ENCODE data around the gene PLPPR1. TPM values are rescaled to one million over a fixed set of nuclear protein-coding genes. Genes with fewer than 3 reads are reported as not detected.

PLPPR1 gene
- total RNA-seq, 1 experiment from 2014 or later, result not detected

DNA sequence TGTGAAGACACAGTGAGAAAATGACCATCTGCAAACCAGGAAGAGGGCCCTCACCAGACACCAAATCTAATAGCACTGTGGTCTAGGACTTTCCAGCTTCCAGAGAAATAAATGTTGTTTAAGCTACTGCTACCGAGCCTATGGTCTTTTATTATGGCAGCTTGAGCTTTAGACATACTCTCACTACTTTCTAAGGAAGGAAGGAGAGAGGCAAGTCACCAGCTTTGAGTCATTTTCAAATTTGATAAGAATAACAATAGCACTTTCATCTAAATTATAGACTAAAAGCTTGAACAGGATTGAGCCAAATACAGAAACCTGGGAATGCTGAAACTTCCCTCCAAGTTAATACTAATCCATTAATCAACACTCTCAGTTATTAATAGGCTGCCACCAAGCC lies 64.4 kb downstream of the PLPPR1 start:
- no peaks in the 10 kb centered on the region for H3K9me3 ChIP-seq (ENCODE audit: control insufficient read depth, insufficient read depth, low read depth, low read length)
- H3K36me3 ChIP-seq (ENCODE audit: control insufficient read depth, insufficient read depth, low read length), result no peaks in the 10 kb centered on the region
- H3K4me3 ChIP-seq (ENCODE audit: low read depth in 2 of 2, low read length in 2 of 2), result no peak overlapping the region
- TF ChIP-seq POLR2AphosphoS5 (IDR thresholded peaks at IDR 0.05; ENCODE audit: low read depth, low read length) (no peak), SIN3A (IDR thresholded peaks at IDR 0.05; ENCODE audit: borderline replicate concordance, insufficient read depth, low read depth, low read length) (no peak), TCF7L2 (IDR thresholded peaks at IDR 0.05; ENCODE audit: low read depth, low read length) (no peak)
- TF ChIP-seq, protein P1, sequence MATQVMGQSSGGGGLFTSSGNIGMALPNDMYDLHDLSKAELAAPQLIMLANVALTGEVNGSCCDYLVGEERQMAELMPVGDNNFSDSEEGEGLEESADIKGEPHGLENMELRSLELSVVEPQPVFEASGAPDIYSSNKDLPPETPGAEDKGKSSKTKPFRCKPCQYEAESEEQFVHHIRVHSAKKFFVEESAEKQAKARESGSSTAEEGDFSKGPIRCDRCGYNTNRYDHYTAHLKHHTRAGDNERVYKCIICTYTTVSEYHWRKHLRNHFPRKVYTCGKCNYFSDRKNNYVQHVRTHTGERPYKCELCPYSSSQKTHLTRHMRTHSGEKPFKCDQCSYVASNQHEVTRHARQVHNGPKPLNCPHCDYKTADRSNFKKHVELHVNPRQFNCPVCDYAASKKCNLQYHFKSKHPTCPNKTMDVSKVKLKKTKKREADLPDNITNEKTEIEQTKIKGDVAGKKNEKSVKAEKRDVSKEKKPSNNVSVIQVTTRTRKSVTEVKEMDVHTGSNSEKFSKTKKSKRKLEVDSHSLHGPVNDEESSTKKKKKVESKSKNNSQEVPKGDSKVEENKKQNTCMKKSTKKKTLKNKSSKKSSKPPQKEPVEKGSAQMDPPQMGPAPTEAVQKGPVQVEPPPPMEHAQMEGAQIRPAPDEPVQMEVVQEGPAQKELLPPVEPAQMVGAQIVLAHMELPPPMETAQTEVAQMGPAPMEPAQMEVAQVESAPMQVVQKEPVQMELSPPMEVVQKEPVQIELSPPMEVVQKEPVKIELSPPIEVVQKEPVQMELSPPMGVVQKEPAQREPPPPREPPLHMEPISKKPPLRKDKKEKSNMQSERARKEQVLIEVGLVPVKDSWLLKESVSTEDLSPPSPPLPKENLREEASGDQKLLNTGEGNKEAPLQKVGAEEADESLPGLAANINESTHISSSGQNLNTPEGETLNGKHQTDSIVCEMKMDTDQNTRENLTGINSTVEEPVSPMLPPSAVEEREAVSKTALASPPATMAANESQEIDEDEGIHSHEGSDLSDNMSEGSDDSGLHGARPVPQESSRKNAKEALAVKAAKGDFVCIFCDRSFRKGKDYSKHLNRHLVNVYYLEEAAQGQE (IDR thresholded peaks at IDR 0.05; ENCODE audit: insufficient read depth in 1 of 2, low read depth in 2 of 2, low read length in 1 of 2), result no peak
- TF ChIP-seq, protein P2, sequence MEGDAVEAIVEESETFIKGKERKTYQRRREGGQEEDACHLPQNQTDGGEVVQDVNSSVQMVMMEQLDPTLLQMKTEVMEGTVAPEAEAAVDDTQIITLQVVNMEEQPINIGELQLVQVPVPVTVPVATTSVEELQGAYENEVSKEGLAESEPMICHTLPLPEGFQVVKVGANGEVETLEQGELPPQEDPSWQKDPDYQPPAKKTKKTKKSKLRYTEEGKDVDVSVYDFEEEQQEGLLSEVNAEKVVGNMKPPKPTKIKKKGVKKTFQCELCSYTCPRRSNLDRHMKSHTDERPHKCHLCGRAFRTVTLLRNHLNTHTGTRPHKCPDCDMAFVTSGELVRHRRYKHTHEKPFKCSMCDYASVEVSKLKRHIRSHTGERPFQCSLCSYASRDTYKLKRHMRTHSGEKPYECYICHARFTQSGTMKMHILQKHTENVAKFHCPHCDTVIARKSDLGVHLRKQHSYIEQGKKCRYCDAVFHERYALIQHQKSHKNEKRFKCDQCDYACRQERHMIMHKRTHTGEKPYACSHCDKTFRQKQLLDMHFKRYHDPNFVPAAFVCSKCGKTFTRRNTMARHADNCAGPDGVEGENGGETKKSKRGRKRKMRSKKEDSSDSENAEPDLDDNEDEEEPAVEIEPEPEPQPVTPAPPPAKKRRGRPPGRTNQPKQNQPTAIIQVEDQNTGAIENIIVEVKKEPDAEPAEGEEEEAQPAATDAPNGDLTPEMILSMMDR (IDR thresholded peaks at IDR 0.05), result no peak
- H3K27me3 ChIP-seq (ENCODE audit: control insufficient read depth, insufficient read depth, low read length), result no peaks in the 10 kb centered on the region
- H3K27ac ChIP-seq (ENCODE audit: low read length), result no peak overlapping the region
- intact Hi-C loops (cut with micrococcal nuclease; ENCODE audit: unreplicated experiment) (no loop called here), in situ Hi-C loops (cut with HindIII; ENCODE audit: low pct_unique_long_range_greater_than_20kb, low sequenced_read_pairs) (no loop called here)
- no peak for DNase-seq (ENCODE audit: low read depth, low spot score)
- BruUV-seq (replicated peaks), result no TSS peak
- POLR2A ChIA-PET, result no interaction called here
- ATAC-seq, result no peak
- CTCF ChIA-PET, result no interaction called here
- H3K4me1 ChIP-seq (ENCODE audit: control insufficient read depth, insufficient read depth, low read length), result no peaks in the 10 kb centered on the region

DNA sequence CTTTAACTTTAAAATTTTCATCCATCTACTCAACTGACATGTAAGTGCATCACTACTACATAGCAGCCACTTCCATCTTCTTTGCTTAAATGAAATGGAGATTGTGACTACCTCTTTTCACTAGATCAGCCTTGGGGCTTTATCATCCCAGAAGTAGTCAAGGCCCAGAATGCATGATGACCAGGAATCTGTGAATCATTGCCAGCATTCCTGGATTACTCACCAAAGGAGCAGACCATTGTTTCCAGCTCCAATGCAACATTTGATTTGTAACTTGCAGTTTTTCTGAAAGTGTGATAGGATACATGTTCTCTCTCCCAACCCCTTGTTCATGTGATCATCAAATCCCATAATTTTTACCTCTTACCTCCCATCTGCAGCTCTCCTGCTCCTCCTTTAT lies 65.1 kb downstream of the PLPPR1 start:
- DNase-seq (ENCODE audit: low read depth, low spot score), result no peak
- H3K4me1 ChIP-seq (ENCODE audit: control insufficient read depth, insufficient read depth, low read length), result no peaks in the 10 kb centered on the region
- intact Hi-C loops (cut with micrococcal nuclease; ENCODE audit: unreplicated experiment) (no loop called here), in situ Hi-C loops (cut with HindIII; ENCODE audit: low pct_unique_long_range_greater_than_20kb, low sequenced_read_pairs) (no loop called here)
- POLR2A ChIA-PET, result no interaction called here
- no peak for ATAC-seq
- H3K27me3 ChIP-seq (ENCODE audit: control insufficient read depth, insufficient read depth, low read length), result no peaks in the 10 kb centered on the region
- H3K36me3 ChIP-seq (ENCODE audit: control insufficient read depth, insufficient read depth, low read length), result no peaks in the 10 kb centered on the region
- CTCF ChIA-PET, result no interaction called here
- no TSS peak for BruUV-seq (replicated peaks)
- H3K27ac ChIP-seq (ENCODE audit: low read length), result no peak overlapping the region
- H3K4me3 ChIP-seq (ENCODE audit: low read depth in 2 of 2, low read length in 2 of 2), result no peak overlapping the region
- TF ChIP-seq, protein P2 (IDR thresholded peaks at IDR 0.05), result no peak
- TF ChIP-seq SIN3A (IDR thresholded peaks at IDR 0.05; ENCODE audit: borderline replicate concordance, insufficient read depth, low read depth, low read length) (no peak), TCF7L2 (IDR thresholded peaks at IDR 0.05; ENCODE audit: low read depth, low read length) (no peak), POLR2AphosphoS5 (IDR thresholded peaks at IDR 0.05; ENCODE audit: low read depth, low read length) (no peak)
- TF ChIP-seq, protein P1 (IDR thresholded peaks at IDR 0.05; ENCODE audit: insufficient read depth in 1 of 2, low read depth in 2 of 2, low read length in 1 of 2), result no peak
- H3K9me3 ChIP-seq (ENCODE audit: control insufficient read depth, insufficient read depth, low read depth, low read length), result no peaks in the 10 kb centered on the region

Data from Panc1 (cell line).